GM18858 (cell line): Measurements from ENCODE around the gene DERA.
"Not testable (repeated sequence)": the region's sequence is repeated elsewhere in the genome, so short reads cannot be mapped to it uniquely, and the experiment has no call there.

Experiments used
- ATAC-seq: cut with Tn5 transposase; IDR thresholded peaks from one replicate; pipeline ENCODE4 v1.9.1; 2021; ENCODE audit not compliant: unreplicated experiment

Gene DERA

DNA sequence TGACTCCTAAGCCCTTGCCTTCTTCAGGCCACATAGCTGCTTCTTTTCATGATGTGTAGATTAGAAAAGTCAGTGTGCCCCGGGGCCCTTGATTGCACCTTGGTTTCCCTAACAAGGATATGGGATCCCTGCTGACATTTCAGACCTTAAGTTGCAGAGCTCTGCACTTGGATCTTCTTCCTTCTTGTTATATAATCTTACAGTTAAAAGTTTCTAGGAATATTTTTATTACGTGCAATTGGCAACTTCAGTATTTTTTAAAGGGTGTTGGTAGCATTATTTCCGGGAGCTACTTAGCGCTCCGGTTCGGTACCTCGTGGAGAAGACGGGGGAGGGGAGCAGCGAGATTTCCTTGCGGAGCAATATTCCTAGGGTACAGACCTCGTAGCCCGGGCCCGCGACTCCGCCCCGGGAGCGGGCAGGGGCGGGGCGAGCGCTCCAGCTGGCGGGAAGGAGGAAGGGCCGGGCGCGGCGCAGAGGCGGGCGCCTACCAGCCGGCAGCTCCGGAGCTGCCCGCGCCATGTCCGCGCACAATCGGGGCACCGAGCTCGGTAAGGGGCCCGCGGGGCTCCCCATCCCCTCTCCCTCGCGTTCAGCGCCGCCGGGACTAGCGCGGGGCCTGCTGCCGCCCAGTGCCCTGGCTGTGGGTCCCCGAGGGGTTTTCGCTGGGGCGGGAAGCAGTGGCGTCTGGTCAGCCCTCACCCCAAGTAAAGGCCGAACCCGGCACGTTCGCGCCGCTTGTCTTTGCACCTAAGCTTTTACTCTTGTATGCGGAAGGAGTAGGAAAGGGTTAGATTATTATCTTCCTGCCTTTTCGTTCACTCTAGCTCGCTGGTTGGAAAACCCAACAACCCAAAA is at the start of gene DERA:
Gene DERA, plus strand, starts transcription at position 469 of the 858 bp plus-strand sequence. Its CDS starts 52 bp downstream, at position 521.
- ATAC-seq, result peak; percentile 83

DNA sequence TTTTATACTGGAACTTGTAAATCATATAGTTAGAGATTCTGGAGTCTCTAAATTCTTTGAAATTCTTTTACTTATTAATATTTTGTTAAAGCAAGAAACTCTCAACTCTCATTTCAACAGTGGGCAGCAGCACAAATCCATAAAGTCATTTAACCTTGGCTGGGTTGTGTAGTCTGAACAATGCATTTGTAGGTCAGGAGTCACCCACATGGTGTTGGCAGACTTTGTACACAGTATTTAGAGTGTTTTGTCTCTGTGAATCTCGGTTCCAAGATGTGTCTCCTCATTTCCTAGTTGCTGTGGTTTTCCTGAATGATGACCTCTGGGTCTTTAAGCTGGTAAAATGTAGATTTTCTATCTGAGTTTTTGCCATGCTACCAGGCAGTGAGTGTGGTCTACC is 49.7 kb upstream of the DERA start:
- no peak for ATAC-seq

DNA sequence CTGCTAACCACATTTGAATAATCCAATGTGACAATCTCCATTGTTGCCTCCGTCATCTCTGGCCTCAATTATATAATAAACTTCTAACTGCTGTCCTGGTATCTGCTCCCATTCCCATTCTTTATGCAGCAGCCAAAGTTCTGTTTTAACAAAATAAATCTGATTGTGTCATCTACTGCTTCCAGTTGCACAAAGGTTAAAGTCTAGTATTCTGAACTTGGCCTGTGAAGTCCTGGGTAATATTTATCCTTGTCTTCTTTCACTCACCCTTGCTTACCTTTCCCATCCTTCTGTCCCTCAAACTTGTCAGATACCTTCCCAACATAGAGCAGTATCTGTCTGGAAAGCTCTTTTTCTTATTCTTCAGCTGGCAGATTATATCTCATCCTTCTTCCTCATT is 48.3 kb upstream of the DERA start:
- ATAC-seq, result no peak

DNA sequence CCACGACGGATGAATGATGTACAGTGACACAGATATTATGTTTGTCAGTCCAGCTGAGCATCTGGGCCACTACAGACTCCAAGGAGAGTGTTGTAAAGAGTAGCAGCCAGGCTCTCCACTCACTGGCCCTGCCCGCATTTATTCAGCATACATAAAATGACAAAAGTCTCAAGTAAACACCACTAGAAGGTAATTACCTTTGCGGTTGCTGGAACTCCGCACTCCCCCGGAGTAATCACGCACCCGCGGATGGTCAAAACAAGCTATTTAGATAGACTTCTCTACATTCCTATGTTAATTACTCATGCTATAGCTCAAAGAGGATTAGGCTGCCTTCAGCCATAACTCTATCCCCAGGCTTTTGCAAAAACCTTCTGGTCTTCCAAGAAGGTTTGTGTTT is 47.8 kb upstream of the DERA start:
- no peak for ATAC-seq

DNA sequence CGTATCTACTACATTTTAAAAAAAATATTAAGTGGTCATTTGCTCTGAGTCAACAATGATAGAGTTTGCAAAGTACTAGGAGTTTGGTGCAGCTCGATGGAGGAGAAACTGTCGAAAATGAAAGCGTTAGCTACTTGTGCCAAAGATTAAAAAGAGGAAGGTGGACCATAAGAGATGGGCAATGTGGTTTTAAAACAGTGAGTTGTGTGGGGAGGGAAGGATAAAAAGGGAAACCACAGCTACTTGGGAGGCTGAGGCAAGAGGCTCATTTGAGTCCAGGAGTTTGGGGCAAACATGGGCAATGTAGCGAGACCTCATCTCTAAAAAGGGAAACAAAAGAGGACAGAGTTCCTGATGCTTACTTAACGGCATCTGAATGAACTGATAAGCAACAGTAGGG is 47.1 kb upstream of the DERA start:
- ATAC-seq, result peak; percentile 85

DNA sequence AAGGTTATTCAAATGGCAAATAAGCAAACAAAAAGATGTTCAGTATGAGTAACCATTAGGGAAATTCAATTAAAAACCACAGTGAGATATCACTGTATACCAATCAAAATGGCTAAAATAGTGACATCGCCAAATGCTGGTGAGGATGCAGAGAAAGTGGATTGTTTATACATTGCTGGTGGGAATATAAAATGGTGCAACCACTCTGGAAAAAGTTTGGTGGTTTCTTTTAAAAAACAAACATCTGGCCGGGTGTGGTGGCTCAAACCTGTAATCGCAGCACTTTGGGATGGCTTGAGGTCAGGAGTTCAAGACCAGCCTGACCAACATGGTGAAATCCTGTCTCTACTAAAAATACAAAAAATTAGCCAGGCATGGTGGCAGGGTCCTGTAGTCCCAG is 42.9 kb upstream of the DERA start:
- ATAC-seq, result no peak

DNA sequence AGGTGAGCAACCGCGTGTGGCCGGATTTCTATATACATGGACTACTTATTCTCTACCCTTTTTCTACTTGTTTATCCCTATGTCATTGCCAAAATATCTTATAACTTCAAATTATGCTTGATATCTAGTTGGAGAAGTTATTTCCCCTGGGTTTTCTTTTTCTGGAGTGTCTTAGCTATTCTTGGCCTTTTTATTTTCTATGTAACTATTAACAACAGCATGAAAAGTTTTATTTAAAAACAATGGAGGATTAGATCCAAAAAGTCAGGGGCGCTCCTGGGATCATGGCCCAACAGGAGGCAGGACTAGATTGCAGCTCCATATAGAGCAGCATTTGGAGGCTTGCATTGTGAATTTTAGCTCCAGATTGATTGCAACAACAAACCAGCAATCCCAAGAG is 37.6 kb upstream of the DERA start:
- no peak for ATAC-seq

DNA sequence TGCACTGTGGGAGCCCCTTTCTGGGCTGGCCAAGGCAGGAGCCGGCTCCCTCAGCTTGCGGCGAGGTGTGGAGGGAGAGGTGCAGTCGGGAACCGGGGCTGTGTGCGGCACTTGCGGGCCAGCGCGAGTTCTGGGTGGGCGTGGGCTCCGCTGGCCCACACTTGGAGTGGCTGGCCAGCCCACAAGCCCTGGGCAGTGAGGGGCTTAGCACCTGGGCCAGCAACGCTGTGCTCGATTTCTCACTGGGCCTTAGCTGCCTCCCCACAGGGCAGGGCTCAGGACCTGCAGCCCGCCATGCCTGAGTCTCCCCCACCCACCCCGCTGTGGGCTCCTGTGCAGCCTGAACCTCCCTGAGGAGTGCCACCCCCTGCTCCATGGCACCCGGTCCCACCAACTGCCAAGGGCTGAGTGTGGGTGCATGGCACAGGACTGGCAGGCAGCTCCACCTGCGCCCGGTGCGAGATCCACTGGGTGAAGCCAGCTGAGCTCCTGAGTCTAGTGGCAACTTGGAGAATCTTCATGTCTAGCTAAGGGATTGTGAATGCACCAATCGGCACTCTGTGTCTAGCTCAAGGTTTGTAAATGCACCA is 36.5 kb upstream of the DERA start:
- ATAC-seq, result not testable (repeated sequence)

DNA sequence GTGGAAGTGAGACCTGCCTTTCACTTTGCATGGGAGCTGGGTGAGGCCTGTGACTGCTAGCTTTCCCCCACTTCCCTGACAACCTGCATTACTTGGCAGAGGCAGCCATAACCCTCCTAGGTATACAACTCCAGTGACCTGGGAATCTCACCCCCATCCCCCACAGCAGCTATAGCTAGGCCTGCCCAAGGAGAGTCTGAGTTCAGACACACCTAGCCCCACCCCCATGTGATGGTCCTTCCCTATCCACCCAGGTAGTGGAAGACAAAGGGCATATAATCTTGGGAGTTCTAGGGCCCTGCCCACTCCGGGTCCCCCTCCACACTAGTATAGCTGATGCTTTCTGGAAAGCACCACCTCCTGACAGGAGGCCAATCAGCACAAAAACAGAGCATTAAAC is 35.3 kb upstream of the DERA start:
- no peak for ATAC-seq

DNA sequence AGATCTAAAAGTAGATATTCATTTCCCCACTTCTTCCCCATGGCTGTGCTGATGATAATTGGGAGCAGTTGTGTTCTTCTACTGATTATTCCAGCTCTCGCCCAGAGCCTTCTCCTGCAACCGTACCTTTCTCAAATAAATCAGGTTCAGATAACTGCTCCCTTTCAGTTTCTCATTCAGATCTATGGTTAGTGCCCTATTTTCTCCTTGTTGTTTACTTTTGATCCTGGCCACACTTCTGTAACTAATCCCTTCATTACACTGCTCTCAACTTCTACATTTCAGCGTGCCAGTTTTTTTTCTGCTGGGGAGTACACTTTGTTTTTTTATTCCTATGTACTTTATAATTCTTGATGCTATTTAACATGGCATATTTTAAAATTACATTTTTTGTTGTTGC is 31.7 kb upstream of the DERA start:
- ATAC-seq, result no peak

DNA sequence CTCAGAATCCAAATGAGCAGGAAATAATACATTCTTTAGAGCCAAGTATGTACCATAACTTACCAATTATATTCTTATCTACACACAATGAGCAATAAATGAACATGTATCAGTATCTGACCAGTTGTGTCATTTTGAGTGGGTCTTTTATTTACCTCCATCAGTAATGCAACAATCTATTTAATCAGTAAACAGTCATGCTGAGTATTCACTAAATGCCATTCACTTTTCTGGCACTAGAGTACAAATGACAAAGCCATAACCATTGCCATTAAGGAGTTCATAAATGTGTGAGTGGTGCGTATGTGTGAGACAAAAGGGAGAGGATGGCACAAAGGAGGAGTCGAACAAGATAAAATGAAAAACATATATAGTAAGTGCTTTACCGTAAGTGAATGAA is 30.4 kb upstream of the DERA start:
- no peak for ATAC-seq

DNA sequence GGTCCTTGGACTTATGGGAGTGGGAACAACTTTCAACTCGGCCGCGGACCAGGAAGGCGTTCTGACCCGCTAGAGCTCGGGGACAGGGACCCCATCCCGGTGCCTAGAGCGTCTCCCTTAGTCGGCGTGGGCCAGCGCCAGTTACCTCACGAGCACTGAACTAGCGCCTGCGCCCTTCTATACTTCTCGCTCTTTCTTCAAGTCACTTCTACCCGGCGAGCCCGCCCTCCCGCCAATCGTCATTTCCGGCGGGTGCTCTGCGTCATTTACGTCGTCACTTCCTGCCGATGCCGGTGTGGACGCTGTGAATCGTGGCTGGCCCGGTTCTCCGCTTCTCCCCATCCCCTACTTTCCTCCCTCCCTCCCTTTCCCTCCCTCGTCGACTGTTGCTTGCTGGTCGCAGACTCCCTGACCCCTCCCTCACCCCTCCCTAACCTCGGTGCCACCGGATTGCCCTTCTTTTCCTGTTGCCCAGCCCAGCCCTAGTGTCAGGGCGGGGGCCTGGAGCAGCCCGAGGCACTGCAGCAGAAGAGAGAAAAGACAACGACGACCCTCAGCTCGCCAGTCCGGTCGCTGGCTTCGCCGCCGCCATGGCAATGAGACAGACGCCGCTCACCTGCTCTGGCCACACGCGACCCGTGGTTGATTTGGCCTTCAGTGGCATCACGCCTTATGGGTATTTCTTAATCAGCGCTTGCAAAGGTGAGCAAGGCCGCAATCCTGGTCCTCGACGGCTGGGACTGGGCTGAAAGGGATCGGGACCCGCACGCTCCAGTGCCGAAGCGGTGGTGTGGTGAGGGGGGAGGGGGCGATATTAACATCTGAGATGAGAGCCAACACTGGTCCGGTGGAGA is 28.8 kb upstream of the DERA start, which contains the start of gene STRAP:
Gene STRAP, plus strand, starts transcription at position 270 of the 854 bp plus-strand sequence. Its CDS starts 321 bp downstream, at position 591.
- peak; percentile 96 for ATAC-seq

DNA sequence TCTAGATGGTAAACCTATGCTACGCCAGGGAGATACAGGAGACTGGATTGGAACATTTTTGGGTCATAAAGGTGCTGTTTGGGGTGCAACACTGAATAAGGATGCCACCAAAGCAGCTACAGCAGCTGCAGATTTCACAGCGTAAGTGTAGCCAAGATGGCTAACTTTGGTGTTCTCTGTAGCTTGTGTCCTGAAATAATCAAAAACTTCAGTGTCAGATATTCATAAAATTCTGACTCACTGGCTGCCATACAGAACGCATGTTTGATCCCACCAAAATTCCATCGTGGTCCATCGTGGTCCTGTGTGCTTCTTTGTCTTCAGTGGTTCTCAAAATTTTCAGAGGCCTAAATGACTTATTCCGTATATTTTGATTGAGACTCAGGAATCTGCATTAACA is 27.6 kb upstream of the DERA start:
- ATAC-seq, result no peak

DNA sequence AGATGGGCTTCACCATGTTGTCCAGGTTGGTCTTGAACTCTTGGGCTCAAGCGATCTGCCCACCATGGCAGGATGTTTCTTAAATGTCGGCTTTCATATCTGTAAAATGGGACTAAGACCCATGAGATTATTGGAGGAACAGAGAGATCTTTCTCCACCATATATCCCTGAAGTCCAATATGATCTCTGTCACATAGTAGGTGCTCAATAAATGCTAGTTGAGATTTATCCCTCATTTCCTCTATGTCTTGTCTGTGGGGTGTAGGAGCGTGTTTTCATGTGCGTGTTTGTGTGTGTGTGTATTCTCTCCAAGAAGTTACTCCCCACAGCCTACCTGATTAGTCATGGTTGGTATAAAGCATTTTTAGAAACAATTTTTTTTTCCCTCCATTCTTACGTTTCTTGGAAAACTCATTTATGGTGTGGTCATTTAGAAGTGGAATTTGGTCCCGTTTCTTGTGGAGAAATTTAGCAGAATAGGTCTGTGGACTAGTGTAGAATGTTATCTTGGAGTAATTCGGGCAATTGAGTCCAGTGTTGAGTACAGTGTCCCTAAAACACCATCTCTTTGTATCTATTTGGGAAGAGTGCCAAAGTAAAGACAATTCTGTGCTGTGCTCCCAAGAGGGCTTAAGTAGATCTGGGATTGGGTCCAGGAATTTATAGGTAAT is 24.6 kb upstream of the DERA start:
- ATAC-seq, result no peak

DNA sequence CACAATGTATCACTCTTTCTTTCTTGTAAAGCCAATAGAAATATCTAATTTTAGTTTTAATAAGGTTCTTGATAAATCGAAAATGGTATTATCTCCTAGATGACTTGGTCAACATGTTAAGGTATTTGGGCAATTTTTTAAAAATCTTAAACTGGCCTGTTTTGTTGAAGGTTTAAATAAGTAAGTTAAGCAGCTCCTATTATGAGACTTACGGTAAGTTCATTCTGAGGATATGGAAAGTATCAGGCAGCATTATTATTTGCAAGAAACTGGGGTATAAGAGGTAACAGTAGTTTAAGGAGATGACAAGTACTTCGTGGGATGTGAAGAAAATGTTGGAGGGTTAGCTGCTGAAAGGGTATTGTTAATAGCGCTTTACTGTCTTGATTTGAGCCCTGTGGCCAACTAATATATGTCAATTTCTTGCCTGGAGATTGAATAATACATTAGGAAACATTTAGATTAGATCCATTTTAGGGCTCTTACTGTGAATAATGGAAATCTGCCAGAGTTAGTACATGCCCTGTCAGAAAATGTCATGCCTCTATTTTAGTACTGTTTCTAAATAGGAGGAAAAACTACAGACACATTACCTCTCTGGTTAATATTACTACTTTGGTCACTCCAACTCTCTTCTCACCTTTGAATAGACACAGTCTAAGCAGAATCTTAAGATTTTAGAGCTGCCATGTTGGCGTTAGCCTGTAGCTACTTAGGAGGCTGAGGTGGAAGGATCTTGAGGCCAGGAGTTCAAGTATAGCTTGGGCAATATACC is 23.9 kb upstream of the DERA start:
- ATAC-seq, result no peak

DNA sequence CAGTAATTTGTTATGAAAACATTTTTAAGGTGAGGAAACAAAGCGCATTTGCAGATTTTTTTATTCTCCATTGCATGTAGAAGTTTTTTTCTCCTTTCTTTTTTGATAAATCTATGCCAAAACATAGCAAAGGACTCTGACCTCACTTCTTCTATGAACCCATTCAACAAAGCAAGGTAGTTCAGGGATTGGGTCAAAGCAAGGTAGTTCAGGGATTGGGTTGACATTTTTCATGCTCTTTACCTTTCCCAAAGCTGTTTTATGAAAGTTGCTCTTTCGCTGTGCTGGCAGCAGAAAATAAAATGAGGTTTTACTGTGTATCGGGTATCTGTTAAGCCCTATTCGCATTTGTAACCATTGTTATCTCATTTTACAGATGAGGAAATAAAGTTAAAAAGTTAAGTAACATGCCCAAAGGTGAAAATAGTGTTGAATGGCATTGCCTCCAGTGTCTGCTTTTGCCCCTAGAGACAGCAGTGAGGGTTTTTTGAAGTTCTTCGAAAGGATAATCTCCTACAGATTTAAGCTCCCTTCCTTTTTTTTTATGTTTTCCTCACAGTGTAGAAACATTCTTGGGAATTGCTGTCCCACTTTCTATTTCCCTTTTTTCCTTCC is 18.4 kb upstream of the DERA start:
- ATAC-seq, result no peak

DNA sequence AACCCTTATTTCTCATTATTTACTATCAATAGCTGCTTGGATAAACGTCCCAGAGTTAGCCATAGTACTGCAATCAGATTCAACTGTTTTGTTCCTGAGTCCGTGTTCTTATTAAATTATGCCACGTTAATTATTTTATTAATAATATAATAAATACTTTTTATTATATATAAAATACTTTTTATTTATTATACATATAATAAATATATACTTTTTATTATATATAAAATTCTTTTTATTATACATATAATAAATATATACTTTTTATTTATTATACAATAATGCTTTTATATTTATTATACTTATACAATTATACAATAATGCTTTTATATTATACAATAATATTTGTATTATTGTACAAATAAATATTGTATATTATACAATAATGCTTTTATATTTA is 17.9 kb upstream of the DERA start:
- no peak for ATAC-seq

DNA sequence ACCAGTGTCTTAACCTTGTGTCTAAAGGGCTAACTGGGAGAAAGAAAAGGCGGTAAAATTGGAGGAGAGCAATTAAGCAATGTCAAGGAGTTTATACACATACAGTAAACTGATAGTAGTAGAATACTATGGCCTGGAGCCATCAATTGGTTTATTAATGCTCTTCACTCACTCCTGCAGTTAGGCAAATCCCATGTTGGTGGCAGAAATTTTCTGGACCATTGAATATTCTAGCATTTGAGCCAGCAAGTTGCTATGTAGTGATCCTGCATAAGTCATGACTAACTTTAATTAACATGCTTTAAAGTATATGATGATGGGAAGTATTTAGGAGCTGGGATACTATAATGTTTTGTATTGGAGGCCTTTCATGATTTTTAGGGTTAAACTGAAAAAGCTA is 14.3 kb upstream of the DERA start:
- no peak for ATAC-seq

DNA sequence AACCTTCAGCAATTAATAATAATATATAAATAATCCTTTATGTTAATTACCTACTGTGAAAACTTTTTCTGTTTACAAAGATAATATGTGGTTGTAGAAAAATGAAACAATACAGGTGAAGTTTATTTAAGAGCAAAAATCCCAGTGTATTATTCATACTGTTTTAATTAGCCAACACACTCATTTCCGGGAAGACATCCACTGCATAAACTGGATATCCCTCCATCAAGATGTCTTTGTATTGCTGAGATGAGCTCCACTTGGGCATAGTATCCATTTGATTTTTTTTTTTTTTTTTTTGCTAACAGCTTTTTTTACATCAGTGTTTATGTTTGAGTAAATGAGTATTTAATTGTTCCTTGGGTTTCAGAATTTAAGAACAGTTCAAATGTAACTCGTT is 13.7 kb upstream of the DERA start:
- ATAC-seq, result no peak
